GM19397 (cell line): ENCODE measurements around the gene IL16.
"Not testable (repeated sequence)": the region's sequence is repeated elsewhere in the genome, so short reads cannot be mapped to it uniquely, and the experiment has no call there.

Experiments
- ATAC-seq: cut with Tn5 transposase; IDR thresholded peaks from one replicate; pipeline ENCODE4 v1.9.1; 2021; ENCODE audit warnings: mild to moderate bottlenecking, moderate library complexity; ENCODE audit not compliant: unreplicated experiment

Gene IL16

GRCh38 chr15:81199031-81199779, 2.5 kb downstream of the IL16 start:
- no peak for ATAC-seq

GRCh38 chr15:81206018-81206417, 9.3 kb downstream of the IL16 start:
- no peak for ATAC-seq

GRCh38 chr15:81207987-81208386, 11.3 kb downstream of the IL16 start:
- ATAC-seq = not testable (repeated sequence)

- no peak for ATAC-seq
These were observed 13.0 kb downstream of the IL16 start for GRCh38 chr15:81209635-81210034.

GRCh38 chr15:81211376-81211775, 14.7 kb downstream of the IL16 start:
- ATAC-seq = no peak

- no peak for ATAC-seq
These were observed 17.3 kb downstream of the IL16 start for GRCh38 chr15:81213982-81214381.

- no peak for ATAC-seq
These were observed 18.9 kb downstream of the IL16 start for GRCh38 chr15:81215531-81215930.

- ATAC-seq = no peak
These were observed 19.3 kb downstream of the IL16 start for GRCh38 chr15:81215983-81216382.

- no peak for ATAC-seq
These were observed 19.7 kb downstream of the IL16 start for GRCh38 chr15:81216422-81216821.

- ATAC-seq = no peak
These were observed 24.8 kb downstream of the IL16 start for GRCh38 chr15:81221449-81221848.

GRCh38 chr15:81222007-81222406, 25.3 kb downstream of the IL16 start:
- ATAC-seq = no peak

GRCh38 chr15:81223346-81223971, 26.8 kb downstream of the IL16 start:
- ATAC-seq = no peak

GRCh38 chr15:81224232-81224631, 27.6 kb downstream of the IL16 start:
- ATAC-seq = no peak

GRCh38 chr15:81225161-81225671, 28.5 kb downstream of the IL16 start:
- ATAC-seq = no peak

- ATAC-seq = no peak
These were observed 31.0 kb downstream of the IL16 start for GRCh38 chr15:81227716-81228115.

GRCh38 chr15:81229586-81229985, 32.9 kb downstream of the IL16 start:
- ATAC-seq = no peak

- no peak for ATAC-seq
These were observed 38.8 kb downstream of the IL16 start for GRCh38 chr15:81235276-81236123.

GRCh38 chr15:81239190-81239589, 42.5 kb downstream of the IL16 start:
- no peak for ATAC-seq

GRCh38 chr15:81242778-81243177, 46.1 kb downstream of the IL16 start:
- no peak for ATAC-seq

GRCh38 chr15:81244306-81244705, 47.6 kb downstream of the IL16 start:
- no peak for ATAC-seq

GRCh38 chr15:81253846-81254245, 57.2 kb downstream of the IL16 start:
- no peak for ATAC-seq
